HG03066 (cell line): Measurements from ENCODE around the gene SUN2.

ENCODE experiments used
- ATAC-seq: cut with Tn5 transposase; IDR thresholded peaks from one replicate; pipeline ENCODE4 v1.9.1; 2021; ENCODE audit warnings: low read depth; ENCODE audit not compliant: unreplicated experiment

SUN2 gene

DNA sequence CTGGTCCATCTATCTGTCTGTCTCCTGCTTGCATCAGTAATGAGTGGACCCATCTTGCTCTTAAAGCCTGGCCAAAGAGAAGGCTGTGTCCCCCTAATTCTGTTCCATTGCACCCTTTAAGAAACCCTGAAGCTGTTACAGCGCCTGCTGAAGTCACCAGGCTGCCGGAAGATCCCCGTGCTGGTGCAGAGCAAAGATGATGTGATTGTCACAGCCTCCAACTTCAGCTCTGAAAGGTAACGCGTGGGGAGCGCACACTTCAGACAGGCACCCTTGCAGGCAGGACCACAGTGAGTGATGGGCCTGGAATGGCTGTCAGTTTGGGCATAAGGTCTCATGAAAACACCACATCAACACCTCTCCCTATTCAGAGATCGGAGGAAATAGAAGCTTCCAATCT is 31.6 kb downstream of the SUN2 start:
- ATAC-seq: no peak

DNA sequence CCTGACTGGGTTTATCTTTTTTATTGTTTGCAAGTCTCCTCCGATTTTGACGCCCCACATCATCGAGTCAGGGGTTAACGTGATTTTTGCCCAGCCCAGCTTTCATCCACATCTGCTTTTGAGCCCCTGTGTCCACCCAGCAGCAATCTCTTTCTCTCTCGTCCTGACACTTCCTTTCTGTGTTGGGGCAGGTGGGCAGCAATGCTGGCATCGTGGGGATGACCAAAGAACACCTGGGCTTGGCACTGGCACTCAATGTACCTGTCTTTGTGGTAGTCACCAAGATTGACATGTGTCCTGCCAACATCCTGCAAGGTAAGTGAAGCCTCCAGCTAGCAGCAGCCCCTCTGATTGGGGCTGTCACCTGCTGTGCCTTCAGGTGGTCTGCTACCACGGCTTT is 34.2 kb downstream of the SUN2 start:
- ATAC-seq: no peak

DNA sequence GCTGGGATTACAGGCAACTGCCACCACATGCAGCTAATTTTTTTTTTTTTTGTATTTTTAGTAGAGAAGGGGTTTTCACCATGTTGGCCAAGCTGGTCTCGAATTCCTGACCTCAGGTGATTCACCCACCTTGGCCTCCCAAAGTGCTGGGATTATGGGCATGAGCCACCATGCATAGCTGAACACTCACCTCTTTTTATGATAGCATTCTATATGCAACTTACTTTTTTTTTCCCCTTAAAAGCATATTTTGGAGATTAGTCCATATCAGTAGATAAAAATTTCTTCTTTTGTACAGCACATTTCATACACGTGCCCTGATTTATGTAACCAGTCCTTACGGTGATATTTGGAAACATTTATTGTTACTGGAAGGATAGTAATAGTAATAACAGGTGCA is 35.4 kb downstream of the SUN2 start:
- ATAC-seq: no peak

DNA sequence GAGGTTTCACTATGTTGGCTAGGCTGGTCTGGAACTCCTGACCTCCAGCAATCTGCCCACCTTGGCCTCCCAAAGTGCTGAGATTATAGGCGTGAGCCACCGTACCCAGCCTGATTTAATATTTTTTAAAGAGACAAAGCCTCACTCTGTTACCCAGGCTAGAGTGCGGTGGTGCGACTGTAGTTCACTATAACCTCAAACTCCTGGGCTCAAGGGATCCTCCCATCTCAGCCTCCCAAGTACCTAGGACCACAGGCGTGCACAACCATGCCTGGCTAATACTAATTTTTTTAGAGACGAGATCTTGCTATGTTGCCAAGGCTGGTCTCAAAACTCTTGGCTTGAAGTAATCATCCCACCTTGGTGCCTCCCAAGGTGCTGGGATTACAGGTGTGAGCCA is 36.6 kb downstream of the SUN2 start:
- no peak for ATAC-seq

DNA sequence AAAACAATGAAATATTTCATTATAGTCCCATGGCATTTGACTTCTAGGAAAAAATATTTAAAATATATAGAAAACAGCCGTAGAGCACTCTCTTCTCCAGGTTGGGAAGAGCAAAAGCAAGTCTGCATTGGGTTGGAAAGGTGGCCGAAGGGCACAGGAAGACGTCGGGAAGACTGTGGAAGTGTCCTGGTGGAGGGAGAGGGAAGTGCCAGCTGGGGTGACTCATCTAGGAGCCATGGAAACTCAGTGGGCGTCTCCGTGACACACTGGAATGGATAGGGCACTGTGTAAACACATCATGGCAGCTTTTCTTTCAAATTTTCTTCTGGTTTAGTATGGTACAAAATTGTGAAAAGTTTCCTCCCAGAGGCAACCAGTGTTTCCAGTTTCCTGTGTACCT is 37.4 kb downstream of the SUN2 start:
- no peak for ATAC-seq

DNA sequence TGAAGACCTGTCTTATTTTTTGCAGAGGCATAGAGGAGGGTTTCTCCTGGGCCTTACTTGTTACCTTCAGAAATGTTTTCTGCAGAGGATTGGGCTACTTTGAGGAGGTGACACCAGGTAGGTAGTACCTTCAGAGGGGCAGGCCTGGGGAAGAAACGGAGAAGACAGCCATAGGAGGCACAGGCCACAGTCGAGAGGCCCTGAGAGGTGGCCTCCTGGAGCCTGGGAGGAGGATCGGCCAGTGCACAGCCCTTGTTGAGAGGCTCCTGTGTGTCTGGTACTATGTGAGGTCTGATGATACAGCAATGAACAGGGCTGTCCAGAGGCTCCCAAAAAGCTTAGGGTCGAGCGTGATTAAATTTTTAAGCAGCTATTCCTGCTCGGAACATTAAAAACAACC is 38.6 kb downstream of the SUN2 start:
- no peak for ATAC-seq

DNA sequence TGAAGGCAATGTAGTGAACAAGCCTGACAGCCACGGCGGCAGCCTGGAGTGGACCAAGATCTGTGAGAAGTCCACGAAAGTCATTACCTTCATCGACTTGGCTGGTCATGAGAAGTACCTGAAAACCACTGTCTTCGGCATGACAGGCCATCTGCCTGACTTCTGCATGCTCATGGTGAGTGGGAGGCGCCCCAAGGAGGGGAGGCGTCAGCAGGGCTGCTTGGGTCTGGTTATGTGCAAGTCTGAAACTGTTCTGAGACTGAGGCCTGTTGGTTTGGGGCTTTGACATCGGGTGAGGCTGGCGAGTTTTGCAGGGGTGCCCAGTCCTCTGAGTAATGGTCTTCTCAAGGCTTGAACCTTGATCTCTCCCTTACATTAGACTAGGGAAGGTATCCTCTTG is 39.0 kb downstream of the SUN2 start:
- ATAC-seq: no peak

DNA sequence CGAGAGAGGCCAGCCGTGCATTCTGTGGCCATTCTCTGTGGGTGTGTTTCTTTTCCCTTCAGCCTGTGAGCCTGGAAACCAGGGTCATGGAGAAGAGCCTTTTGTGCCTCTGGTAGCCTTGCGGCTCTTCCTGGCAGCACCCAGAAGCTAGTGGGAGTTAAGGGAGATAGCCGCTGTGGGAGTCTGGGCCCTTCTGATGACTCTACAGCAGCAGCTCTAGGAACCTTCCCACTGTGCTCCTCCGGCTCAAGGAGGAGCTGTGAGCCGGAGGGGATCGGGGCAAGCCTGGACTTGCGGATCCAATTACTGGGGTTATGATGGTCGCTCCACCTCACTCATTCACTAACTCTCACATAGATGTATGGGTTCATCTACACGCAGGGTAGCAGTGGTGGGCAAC is 39.5 kb downstream of the SUN2 start:
- ATAC-seq: no peak

DNA sequence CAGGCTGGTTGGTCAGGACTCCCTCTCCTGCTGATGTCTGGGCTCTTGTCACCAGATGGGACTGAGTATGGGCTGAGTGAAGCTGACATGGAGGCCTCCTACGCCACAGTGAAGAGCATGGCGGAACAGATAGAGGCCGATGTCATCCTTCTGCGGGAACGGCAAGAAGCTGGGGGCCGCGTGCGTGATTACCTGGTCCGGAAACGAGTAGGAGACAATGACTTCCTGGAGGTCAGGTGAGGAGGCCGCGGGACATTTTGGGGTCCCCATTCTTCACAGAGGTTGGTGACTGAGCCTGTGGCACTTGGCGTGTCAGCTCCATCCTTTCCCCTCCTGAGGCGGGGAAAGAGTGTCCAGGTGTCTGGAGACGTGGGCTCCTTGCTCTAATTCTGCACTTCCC is 39.9 kb downstream of the SUN2 start:
- no peak for ATAC-seq

DNA sequence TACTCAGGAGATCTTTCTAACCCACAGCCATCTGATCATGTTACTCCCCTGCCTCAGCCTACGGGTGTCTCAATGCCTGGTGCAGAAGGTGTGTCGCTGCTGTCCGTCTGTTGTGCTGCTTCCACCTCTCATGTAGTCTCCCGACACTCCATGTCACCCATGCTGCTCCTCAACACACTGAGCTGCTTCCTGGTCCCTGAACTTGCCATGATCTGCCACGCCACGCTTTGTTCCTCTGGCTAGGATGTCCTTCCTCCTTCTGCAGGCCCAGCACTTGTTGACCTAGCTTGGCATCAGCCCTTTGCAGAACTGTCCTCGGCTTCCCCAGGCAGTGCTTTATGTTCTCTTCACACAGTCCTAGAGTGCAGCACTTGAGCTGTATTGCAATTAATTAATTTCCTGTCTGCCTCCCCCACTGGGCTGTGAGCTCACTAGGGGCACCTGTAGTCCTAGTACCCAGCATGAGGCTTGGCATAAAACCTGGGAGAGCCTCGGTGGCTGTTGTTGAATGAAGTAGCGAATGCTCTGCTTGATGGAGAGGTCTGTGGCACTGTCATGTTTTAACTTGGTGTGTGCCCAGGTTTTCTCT is 40.5 kb downstream of the SUN2 start:
- no peak for ATAC-seq

DNA sequence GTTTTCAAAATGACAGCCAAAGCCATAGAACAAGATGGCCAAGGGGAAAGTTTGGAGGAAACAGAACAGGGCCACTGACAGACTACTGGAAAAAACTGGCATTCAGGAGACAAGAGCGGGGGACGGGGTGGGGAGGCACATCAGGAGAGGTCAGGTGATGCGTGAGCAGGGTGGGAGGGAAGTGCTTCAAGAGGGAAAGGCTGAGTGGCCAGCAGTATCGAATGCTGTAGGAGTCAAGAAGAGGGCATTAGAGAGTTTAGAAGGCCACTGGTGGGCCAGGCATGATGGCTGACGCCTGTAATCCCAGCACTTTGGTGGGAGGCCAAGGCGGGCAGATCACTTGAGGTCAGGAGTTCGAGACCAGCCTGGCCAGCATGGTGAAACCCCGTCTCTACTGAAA is 41.9 kb downstream of the SUN2 start:
- no peak for ATAC-seq

DNA sequence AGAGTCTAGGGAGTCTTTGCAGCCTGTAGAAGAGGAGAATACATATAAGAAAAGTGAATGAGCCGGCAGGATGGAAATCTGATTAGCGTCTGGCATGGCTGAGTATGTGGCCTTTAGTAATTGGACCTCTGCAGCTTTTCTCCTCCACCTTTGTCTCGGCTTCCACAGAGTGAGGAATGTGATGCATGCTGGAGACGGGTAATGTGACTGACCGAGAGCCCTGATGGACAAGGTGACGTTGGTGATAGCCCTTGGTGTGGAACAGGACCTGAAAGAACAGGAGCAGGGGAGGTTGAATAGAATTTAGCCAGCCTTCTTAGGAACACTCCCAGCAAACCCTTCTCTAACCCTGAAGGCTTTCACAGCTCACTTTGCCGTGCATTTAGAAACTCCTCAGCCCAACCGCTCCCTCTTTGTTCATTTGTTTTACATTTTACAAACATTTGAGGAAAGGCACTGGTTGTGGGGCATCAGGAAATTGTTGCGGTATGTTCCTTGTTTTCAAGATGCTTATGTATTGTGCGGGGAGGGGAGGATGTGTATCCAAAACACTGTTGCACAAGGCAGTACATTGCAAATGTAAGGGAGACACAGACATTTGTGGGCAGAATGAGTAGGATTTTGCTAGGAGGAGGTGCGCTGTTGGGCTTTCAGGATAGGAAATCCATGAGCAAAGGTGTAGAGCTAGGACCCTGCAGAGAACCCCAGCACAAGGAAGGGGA is 43.2 kb downstream of the SUN2 start:
- no peak for ATAC-seq

DNA sequence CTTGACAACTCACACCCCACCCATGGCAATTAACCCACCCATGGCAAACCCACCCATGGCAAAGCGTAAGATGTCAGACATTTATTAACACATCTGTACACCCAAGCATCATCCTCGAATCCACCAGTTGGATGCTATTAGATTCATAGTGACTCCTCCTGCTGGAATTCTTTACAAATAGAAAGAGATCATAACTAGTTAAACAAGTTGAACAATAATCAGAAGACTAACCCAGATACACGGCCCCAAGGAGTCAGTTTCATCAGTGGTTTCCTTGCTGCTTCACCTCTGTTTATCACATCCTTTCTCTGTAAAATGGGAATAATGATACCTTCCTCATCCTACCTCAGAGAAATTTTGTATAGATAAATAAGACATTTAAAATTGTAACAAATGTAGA is 44.9 kb downstream of the SUN2 start:
- ATAC-seq: no peak

DNA sequence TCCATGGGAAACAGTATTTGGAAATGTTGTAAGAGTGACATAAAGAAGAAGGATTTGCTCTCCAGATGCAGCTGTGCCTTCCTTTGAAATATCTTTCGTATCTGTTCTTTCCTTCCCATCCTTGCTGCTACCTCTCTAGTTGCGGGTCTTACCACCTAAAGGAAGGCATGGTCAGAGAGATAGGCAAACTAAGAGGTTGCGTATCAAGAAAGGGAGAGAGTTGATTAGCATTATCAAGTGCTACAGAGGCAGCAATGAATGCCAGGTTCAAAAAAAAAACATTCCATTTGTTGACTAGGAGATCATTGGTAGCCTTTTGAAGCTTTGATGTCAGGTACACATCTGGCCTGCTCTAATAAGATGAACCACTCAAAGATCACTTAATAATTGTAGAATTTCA is 45.4 kb downstream of the SUN2 start:
- ATAC-seq: no peak

DNA sequence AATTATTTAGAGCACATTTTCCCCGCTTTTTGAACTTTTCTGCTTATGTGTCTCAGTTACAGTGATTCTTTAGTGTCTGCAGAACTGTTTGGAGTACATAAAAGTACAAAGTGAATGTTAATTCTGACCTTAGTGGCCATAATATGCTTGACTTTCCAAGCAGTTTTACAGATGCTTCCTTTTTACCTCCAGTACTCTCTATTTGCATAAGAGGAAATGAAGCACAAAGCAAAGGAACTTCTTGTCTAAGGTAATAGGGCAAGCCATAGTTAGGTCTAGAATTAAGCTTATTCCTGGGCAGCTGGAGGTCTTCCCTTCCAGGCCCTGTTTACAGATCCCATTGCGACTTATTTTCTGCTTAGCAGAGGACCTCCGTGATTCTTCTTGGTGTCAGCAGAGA is 46.5 kb downstream of the SUN2 start:
- no peak for ATAC-seq

DNA sequence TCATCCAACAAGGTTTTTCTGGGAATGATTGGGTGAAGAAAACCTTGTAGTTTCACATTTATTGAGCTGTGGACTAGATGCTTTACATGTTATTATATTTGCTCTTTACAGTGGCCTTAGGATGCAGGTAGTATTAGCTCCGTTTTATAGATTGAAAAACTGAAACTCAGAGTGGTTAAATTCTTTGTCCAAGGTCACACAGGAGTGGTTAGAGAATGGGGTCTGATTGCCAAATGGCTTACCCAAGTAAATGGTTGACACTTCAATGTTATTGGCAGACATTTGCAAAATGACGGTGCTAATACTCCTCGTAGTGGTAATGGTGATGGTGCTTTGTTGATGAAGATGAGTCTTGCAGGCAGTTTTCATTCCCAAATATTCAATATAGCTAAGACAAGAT is 47.8 kb downstream of the SUN2 start:
- ATAC-seq: no peak

DNA sequence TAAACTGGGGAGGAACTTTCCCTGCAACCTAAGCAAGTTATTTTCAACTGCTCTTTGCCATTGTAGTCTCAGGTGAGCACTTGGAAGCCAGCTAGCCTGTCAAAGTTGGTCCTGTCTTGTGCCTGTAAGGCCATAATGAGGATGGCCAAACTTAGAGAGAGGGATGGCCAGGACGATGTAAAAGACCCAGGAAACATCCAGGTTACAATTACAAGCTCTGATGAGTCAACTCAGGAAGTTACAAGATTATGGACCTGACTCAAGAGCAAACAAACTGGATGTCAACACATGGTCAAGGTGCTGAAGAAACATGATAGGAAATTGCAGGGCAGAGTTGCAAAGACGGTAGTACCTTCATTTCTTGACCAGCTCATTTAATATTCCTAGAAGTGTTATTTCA is 48.5 kb downstream of the SUN2 start:
- no peak for ATAC-seq

DNA sequence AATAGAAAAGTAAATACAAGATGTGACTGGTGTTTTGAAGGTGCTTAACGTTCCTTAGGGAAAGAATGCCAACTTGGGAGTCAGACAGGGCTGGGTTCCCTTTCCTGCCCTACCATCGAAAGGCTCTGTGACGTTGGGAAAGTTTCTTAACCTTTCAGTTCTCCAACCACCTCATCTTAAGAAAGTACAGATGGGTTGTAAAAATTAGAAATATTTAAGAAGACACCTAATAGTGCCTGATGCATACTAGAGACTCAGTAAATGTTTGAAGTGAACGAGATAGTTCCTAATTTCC is 49.0 kb downstream of the SUN2 start:
- ATAC-seq: no peak

DNA sequence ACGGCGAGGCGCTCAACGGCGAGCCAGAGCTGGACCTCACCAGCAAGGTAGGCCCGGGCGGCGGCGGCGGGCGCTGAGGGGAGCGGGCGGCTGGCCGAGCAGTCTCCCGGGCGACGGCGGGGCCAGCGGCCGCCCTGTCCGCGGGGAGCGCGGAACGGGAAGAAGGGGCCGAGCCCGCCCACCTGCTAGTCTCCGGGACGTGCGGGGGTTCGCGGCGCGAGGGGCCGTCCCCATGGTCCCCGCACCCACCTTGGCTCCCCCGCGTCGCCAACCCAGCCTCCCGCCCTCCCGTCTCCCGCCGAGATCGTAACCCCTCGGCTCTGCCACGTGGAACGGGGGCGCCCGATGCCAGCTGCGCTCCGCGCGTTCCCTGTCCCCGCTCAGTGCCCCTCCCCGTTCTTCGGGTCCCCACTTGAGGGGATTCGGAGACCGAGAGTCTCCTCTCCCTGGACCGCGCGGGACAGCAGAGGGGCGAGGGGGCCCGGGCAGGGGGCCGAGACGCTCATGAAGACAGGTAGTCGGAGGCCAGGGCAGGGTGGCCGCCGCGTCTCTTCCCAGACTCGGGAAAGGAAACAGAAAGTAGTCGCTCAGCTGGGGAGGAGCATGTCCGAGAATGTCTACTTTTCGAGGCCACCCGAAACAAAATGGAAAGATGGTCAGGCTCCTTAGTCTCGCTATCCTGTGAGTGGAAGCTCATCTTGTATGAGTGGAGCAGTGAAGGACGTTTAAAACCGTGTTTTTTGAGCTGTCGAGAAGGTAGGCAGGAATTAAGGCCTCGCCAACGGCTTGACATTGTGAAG is 49.5 kb downstream of the SUN2 start:
- no peak for ATAC-seq

DNA sequence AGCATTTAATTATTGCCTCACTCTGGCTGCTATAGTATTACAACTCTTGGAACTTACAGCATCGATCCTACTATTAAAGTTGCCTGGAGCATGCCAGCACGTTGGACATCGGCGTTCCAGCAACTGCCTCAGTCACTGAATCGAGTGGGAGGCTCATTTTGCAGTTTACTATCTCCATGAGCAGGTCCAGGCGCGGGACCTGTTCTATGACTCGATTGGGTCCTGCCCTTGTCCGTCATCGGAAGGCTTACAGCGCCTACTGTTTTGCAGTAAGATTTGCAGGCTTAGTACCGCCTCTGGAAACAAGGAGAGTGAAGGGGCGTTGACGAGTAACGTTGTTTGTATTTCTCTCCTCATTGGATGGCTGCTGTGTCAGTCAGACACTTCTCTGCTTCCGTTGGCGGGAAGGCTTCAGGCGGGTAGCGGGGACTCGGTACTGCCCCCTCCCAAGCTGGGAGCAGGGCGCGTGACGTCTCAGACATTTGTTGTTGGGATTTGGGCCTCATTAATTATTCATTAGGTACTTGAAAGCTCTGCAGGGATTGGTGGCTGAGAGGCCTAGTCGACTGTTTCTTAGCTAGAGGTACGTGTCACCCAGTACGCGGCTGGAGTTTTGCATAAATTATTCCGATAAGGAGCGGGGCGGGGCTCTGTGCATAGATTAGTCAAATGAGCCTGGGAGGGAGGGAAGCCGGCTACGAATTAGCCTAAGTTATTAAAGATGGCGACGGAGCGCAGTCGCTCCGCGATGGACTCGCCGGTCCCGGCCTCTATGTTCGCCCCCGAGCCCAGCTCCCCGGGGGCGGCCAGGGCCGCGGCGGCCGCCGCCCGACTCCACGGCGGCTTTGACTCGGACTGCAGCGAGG is 50.3 kb downstream of the SUN2 start, which contains the start of gene GTPBP1:
Gene GTPBP1 (plus strand): TSS at position 710 of the 866 bp plus-strand sequence. CDS start 12 bp downstream, at position 722.
- peak; percentile 74 for ATAC-seq

DNA sequence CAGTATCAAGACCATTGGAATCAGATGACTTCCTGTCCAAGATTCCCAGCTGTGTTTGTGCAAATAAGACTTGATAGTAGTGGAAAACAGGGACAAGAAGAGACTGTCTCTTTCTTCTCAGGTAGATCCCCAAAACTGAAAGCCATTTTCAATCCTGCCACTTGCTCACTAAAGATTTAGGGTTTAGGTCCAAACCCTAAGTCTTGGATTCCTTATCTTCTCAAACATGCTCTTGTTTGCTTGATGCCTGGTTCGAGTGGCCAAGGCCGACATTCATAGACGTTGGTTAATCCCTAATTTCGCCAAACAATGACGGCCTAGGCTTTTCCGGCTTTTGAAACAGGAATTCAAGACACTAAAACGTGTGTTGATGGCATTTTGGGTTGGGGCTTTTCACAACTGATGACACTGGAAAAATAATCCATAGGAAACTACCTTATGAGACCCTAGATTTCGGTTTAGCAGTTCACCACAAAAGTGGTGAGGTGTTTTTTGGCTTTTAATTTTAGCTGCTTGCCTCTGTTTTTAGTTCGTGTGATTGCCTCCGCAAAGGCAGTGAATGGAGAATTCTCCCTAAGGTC is 51.1 kb downstream of the SUN2 start:
- ATAC-seq: no peak
